Lower leg skin (tissue), 4 donors: Measurements from ENCODE around the gene C4B. TPM values are rescaled to one million over a fixed set of nuclear protein-coding genes. Genes with fewer than 3 reads are reported as not detected.
"Not testable (repeated sequence)": the region's sequence is repeated elsewhere in the genome, so short reads cannot be mapped to it uniquely, and the experiment has no call there.

Source experiments
- DNase-seq, 2 donors: peaks; one replicate each; pipeline ENCODE4 v3.0.0-alpha.2; 2019; ENCODE audit warnings: low spot score in 2 of 2
- H3K4me3 ChIP-seq: fragments of 200-600 bp; sonication (generic); 2 replicates; pipeline ENCODE4 v1.5.1; 2017; ENCODE audit warnings: mild to moderate bottlenecking, low read depth; ENCODE audit not compliant: poor library complexity, severe bottlenecking
- POLR2A ChIP-seq, 2 donors: fragments of 450-650 bp; IDR thresholded peaks; one replicate each; pipeline ENCODE4 v1.6.1; 2016 to 2017; ENCODE audit warnings: antibody characterized with exemption in 2 of 2, mild to moderate bottlenecking in 1 of 2, moderate library complexity in 1 of 2
- WGBS, 2 donors: methylation state at CpG; one replicate each; pipeline ENCODE4 v1.1.5; 2018; 5-methylcytosine and 5-hydroxymethylcytosine counted together
- intact Hi-C: fragments of 100-400 bp; cut with DNase I; formaldehyde crosslinking; loops from one replicate; pipeline ENCODE4 v1.15.0; 2023; ENCODE audit warnings: low total_unique reads
- total RNA-seq, 4 donors: library from RNA; depleted of rRNA; stranded (reverse); fragments of >200 nt; gene quantifications; one replicate each; pipeline ENCODE4 v1.1.0, GENCODE V29; 2016
- TF ChIP-seq, protein P1 (sequence below), 3 donors: fragments of 450-650 bp; IDR thresholded peaks; one replicate each; pipeline ENCODE4 v1.5.1; 2016; ENCODE audit warnings: antibody characterized with exemption in 3 of 3, mild to moderate bottlenecking in 3 of 3, moderate library complexity in 2 of 3

Gene C4B
- total RNA-seq, 4 donors from 2014 or later = 4.5 to 12.1 (median 6.3) TPM

DNA sequence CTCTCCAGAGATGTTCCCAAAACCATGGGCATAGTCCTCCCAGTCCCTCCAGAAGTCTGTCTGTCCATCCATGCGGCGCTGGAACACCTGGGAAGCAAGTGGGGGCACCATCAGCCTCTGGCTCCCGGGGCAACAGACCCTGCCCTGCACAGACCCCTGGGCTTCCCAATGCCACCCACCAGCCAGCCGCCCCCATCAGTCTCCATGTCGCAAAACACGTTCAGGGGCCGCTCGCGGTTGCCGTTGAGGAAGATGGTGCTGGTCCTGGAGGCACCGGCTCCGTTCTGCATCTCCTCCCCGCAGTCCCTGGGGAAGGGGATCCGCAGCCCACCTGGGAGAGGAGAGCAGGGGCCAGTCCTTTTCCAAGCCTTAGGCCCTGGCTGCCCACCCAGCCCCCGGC is 27.7 kb downstream of the C4B start:
- intact Hi-C loops, DNase-seq, H3K4me3 ChIP-seq: not testable (repeated sequence)
- 97 to 99% methylated on average over 6 to 11 of the region's 15 CpGs for WGBS, 2 donors

DNA sequence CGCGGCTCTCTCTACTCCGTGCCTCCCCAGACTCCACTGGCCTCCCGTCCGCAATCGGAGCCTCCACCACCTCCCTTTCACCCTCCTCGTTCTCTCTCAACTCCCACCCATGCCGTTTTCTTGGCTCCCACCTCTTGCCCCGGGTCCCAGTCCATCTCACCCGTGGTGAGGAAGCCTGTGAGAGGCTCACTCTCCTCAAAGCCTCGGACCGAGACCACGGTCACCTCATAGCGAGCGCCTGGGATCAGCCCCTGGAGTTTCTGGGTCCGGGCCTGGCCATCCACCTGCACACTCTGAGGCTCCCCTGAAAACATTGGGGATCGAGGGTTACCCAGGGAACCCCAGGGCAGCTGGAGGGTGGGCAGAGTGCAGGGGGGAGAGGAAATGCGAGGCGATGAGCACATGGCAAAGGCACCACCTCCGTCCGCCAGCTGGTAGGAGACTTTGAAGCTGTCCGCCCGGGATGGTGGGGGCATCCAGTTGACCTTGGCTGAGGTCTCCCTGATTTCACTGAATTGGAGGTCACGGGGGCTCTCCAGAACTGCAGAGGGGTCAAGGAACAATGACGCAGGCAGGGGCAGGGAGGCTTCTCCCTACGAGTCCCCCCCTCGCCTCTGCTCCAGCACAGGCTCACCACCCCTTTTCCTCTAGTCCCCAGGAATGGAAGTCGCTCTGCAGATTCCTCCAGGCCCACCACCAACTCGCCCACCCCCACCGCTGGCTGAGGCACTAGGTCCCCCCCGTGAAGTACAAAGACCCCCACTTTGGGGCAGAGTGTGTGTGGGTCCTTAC is 29.2 kb downstream of the C4B start:
- WGBS, 2 donors = 90 to 94% methylated on average over 14 to 17 of the region's 31 CpGs
- intact Hi-C loops, DNase-seq, H3K4me3 ChIP-seq: not testable (repeated sequence)

DNA sequence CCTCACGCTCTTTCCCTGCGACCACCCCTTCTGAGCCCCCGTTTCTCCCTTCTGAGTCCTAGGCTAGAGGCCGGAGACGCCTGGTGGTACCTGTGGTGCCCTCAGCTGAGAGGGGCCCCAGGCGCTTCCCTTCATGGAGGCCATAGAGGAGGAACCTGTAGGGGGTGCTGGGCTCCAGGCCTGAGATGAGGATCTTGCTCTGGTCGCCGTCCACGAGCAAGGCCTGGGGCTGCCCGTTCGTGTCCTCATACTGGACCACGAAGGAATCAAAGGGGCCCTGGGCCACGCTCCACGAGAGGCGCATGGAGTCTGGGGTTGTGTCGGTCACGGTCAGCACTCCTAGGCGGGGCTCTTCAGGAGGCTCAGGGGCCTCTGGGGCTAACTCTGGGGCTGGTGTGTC is 30.3 kb downstream of the C4B start:
- WGBS, 2 donors = 81 to 90% methylated on average over 7 to 10 of the region's 18 CpGs
- intact Hi-C loops, H3K4me3 ChIP-seq, DNase-seq: not testable (repeated sequence)

DNA sequence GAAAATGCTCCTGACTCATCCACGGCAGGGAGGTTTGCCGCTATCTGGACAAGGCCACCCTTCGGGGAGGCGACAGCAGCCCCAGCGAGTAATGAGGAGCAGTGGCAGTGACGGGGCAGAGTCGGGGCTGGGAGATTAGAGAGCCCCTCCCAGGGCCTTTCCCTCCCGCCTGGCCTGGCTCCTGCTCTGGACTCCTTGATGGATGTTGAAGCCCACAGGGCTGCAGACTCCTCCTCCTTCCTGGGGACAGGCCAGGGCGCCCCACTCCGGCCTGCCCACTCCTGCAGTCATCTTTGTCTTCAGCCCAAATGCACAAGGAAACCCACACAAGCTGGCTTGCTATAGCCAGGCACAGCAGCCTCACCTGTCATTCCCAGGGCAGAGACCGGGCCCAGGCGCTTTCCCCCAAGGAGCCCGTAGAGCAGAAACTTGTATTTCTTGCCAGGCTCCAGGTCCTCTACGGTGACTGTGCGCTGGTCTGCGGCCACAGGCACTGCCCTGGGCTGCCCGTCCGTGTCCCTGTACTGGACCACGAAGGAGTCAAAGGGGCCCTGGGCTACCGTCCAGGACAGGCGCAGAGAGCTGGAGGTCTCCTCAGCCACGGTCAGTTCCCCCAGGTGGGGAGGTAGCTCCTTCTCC is 31.3 kb downstream of the C4B start:
- intact Hi-C loops = no loop called here
- TF ChIP-seq, protein P1, sequence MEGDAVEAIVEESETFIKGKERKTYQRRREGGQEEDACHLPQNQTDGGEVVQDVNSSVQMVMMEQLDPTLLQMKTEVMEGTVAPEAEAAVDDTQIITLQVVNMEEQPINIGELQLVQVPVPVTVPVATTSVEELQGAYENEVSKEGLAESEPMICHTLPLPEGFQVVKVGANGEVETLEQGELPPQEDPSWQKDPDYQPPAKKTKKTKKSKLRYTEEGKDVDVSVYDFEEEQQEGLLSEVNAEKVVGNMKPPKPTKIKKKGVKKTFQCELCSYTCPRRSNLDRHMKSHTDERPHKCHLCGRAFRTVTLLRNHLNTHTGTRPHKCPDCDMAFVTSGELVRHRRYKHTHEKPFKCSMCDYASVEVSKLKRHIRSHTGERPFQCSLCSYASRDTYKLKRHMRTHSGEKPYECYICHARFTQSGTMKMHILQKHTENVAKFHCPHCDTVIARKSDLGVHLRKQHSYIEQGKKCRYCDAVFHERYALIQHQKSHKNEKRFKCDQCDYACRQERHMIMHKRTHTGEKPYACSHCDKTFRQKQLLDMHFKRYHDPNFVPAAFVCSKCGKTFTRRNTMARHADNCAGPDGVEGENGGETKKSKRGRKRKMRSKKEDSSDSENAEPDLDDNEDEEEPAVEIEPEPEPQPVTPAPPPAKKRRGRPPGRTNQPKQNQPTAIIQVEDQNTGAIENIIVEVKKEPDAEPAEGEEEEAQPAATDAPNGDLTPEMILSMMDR (IDR thresholded peaks at IDR 0.05) = no peak
- no peak for TF ChIP-seq POLR2A (IDR thresholded peaks at IDR 0.05)
- no peak overlapping the region for H3K4me3 ChIP-seq
- 62 to 68% methylated on average over 18 to 22 of the region's 22 CpGs for WGBS, 2 donors
- peak in 1 of 2 donors; percentile 32 for DNase-seq

DNA sequence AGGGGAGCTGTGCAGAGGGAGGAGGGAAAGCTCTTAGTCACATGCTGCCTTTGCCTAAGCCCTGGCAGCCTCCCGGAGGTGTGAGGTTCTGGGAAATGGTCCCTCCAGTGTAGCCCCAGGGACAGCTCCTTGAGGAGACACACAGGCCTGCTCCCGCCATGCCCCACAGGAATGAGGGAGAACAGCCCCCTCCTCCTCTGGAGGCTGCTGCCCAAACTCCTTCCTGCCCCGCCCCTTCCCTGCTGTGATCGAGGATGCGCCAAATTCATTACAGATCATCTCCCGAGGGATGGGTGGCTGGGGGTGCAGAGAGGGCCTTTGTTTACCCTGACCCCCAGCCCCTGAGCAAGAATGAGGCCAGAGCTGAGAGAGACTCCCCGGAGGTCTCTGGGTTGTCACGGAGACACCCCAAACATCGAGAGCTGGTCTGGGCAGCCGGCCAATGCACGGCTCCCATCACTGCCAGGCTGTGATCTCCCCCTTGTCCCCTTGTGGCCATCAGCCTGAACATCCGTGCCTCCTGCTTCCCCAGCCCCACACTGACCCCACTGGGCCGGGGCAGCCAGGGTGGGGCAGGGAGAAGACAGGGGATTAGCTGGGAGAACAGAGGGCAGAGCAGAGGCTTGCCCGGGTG is 32.0 kb downstream of the C4B start:
- no peak overlapping the region for H3K4me3 ChIP-seq
- intact Hi-C loops = no loop called here
- DNase-seq = peak in 1 of 2 donors; percentile 28
- 22 to 24% methylated on average over 12 to 14 of the region's 14 CpGs for WGBS, 2 donors
- TF ChIP-seq POLR2A (IDR thresholded peaks at IDR 0.05) = no peak
- TF ChIP-seq, protein P1 (IDR thresholded peaks at IDR 0.05) = no peak

DNA sequence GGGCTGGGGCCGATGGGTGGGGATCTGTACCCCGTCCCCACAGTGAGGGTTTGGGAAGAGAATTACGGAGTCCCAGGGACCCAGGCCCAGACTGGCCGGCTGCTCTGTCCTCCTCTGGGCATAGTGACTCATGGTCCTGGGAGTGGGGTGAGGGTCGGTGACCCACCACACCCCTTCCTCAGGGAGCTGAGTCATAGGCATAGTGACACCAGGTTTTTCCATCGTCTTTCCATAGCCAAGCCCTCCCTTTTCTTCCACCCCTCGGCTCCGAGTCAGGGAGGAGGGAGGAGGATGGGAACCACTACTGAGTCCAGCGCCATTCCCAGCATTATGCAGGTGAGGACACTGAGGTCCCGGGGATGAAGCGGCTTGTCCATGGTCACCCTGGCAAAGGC is 32.5 kb downstream of the C4B start:
- DNase-seq = peak; percentile 68 to 93
- no peak for TF ChIP-seq POLR2A (IDR thresholded peaks at IDR 0.05)
- TF ChIP-seq, protein P1 (IDR thresholded peaks at IDR 0.05) = no peak
- H3K4me3 ChIP-seq = no peak overlapping the region
- intact Hi-C loops = no loop called here
- WGBS, 2 donors = 18 to 27% methylated on average over 11 of the region's 11 CpGs

DNA sequence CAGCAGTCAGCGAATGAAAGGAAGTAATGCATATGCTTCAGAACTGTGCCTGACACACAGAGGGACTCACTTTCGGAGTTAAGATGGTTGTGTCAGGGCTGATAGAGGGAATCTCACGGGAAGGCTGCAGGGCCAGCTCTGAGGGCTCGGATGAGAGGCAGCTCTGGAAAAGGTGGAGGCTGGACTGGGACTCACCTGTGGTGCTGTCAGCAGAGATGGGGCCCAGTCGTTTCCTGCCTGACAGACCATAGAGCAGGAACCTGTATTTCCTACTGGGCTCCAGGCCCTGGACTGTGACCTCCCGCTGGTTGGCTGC is 32.9 kb downstream of the C4B start:
- no peak overlapping the region for H3K4me3 ChIP-seq
- no peak for TF ChIP-seq POLR2A (IDR thresholded peaks at IDR 0.05)
- TF ChIP-seq, protein P1 (IDR thresholded peaks at IDR 0.05) = no peak
- intact Hi-C loops = no loop called here
- no peak for DNase-seq
- WGBS, 2 donors = 65 to 70% methylated on average over 6 of the region's 6 CpGs
